RWPE2 (cell line): ENCODE data around the gene BMPER.

Source experiments
- ATAC-seq: fragments of 200-7000 bp; cut with Tn5 transposase; 3 replicates; pipeline ENCODE4 v1.9.1; 2021; ENCODE audit warnings: low read depth
- DNase-seq: peaks from one replicate; pipeline ENCODE4 v3.0.0-alpha.2; 2020; ENCODE audit warnings: low spot score
- H3K27ac ChIP-seq: fragments of 450-650 bp; 2 replicates; pipeline ENCODE4 v1.5.1; 2017; ENCODE audit warnings: mild to moderate bottlenecking; ENCODE audit not compliant: poor library complexity, severe bottlenecking
- H3K27me3 ChIP-seq: fragments of 250-450 bp; sonication (Bioruptor Pico); 2 replicates; pipeline ENCODE4 v1.5.1; 2021; ENCODE audit warnings: mild to moderate bottlenecking, moderate library complexity; ENCODE audit not compliant: insufficient read depth, poor library complexity, severe bottlenecking
- H3K36me3 ChIP-seq: fragments of 250-450 bp; sonication (Bioruptor Pico); 2 replicates; pipeline ENCODE4 v1.5.1; 2020; ENCODE audit warnings: low read depth, mild to moderate bottlenecking, moderate library complexity
- H3K4me1 ChIP-seq: fragments of 250-450 bp; sonication (Bioruptor Pico); 2 replicates; pipeline ENCODE4 v1.5.1; 2021; ENCODE audit warnings: mild to moderate bottlenecking, moderate library complexity; ENCODE audit not compliant: insufficient read depth, poor library complexity, severe bottlenecking
- H3K4me3 ChIP-seq: fragments of 250-450 bp; sonication (Bioruptor Pico); 2 replicates; pipeline ENCODE4 v1.5.1; 2021; ENCODE audit warnings: mild to moderate bottlenecking, moderate library complexity; ENCODE audit not compliant: severe bottlenecking
- H3K9me3 ChIP-seq: fragments of 250-450 bp; sonication (Bioruptor Pico); 2 replicates; pipeline ENCODE4 v1.5.1; 2021; ENCODE audit warnings: mild to moderate bottlenecking, moderate library complexity; ENCODE audit not compliant: severe bottlenecking
- TF ChIP-seq, protein P1 (sequence below): fragments of 450-650 bp; IDR thresholded peaks from one replicate; pipeline ENCODE4 v1.5.1; 2017; ENCODE audit warnings: mild to moderate bottlenecking, moderate library complexity; ENCODE audit not compliant: poor library complexity, severe bottlenecking

Gene BMPER

DNA sequence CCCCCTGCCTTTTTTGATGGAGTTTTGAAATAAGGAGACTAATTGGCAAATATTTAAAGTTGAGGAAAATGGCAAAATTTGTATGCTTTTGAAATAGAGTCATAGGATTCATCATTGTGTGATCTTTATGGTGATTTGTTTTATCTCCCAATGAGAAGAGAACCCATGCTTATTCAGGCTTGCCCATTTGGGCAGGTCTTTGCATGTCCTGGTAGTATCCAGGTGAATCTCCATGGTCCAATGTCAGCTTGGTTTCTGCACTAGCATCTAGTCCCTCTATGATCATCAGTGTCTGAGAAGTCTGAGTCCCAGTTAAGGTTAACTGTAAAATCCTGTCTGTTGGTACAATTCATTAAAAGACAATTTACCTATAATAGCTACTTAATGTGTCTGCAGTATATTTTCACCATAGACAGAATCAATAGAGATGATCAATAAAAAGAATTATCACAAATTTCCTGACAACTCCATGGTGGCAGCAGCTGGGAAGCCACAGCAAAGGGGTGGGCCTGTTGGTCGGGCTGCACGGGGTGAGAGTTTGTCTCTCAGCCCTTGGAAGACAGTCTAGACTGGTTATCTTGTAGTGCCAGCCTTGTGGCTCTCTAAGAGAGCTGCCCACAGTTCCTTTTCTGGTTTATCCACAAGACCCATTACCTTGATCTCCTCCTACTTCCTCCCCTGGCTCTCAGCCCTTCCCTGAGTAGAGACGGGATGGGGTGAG, 22.2 kb upstream of the BMPER start:
- DNase-seq = no peak
- Histone ChIP-seq H3K36me3 (no peaks in the 10 kb centered on the region), H3K27me3 (no peaks in the 10 kb centered on the region), H3K4me1 (peaks cover 3% of the 10 kb centered on the region), H3K27ac (no peak overlapping the region), H3K4me3 (no peak overlapping the region), H3K9me3 (no peaks in the 10 kb centered on the region)
- TF ChIP-seq, protein P1, sequence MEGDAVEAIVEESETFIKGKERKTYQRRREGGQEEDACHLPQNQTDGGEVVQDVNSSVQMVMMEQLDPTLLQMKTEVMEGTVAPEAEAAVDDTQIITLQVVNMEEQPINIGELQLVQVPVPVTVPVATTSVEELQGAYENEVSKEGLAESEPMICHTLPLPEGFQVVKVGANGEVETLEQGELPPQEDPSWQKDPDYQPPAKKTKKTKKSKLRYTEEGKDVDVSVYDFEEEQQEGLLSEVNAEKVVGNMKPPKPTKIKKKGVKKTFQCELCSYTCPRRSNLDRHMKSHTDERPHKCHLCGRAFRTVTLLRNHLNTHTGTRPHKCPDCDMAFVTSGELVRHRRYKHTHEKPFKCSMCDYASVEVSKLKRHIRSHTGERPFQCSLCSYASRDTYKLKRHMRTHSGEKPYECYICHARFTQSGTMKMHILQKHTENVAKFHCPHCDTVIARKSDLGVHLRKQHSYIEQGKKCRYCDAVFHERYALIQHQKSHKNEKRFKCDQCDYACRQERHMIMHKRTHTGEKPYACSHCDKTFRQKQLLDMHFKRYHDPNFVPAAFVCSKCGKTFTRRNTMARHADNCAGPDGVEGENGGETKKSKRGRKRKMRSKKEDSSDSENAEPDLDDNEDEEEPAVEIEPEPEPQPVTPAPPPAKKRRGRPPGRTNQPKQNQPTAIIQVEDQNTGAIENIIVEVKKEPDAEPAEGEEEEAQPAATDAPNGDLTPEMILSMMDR = no peak
- no peak for ATAC-seq

DNA sequence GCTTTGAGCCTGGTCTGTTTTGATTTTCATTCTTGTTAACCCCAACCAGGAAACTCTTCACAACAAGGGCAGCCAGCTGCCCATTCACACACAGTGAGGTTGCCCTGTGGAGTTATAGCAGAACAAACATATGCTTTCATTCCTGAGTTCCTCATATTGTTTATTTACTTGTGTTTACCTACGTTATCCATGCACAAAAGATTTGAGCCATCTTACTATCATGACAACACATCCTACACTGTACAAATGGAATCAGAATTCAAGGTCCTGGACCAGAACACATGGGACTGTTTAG, 21.7 kb upstream of the BMPER start:
- Histone ChIP-seq H3K27ac (no peak overlapping the region), H3K4me1 (peaks cover 3% of the 10 kb centered on the region), H3K27me3 (no peaks in the 10 kb centered on the region), H3K36me3 (no peaks in the 10 kb centered on the region), H3K9me3 (no peaks in the 10 kb centered on the region), H3K4me3 (no peak overlapping the region)
- no peak for DNase-seq
- ATAC-seq = no peak
- TF ChIP-seq, protein P1 = no peak

GRCh38 chr7:33885290-33886148, 19.8 kb upstream of the BMPER start:
- H3K4me1 ChIP-seq = peaks cover 3% of the 10 kb centered on the region
- no peaks in the 10 kb centered on the region for H3K9me3 ChIP-seq
- no peak for ATAC-seq
- H3K4me3 ChIP-seq = no peak overlapping the region
- no peaks in the 10 kb centered on the region for H3K36me3 ChIP-seq
- H3K27ac ChIP-seq = no peak overlapping the region
- no peak for DNase-seq
- TF ChIP-seq, protein P1 = no peak
- no peaks in the 10 kb centered on the region for H3K27me3 ChIP-seq

GRCh38 chr7:33886149-33886623, 19.2 kb upstream of the BMPER start:
- ATAC-seq = peak; percentile 54; the same call in 1 of the 3 replicates
- no peaks in the 10 kb centered on the region for H3K27me3 ChIP-seq
- no peaks in the 10 kb centered on the region for H3K9me3 ChIP-seq
- no peaks in the 10 kb centered on the region for H3K4me1 ChIP-seq
- H3K4me3 ChIP-seq = no peak overlapping the region
- no peak overlapping the region for H3K27ac ChIP-seq
- TF ChIP-seq, protein P1 = peak; percentile 19
- DNase-seq = no peak
- H3K36me3 ChIP-seq = no peaks in the 10 kb centered on the region
